HEK293 (cell line): ENCODE data around the gene GRB10.

Experiments used
- CTCF ChIA-PET: fragments of 350-600 bp; formaldehyde crosslinking; extraction: SDS; loops from one replicate; lab custom pipeline; 2021; ENCODE audit warnings: antibody characterized with exemption; lab: Yijun Ruan, JAX
- POLR2A ChIA-PET: fragments of 300-600 bp; formaldehyde crosslinking; extraction: SDS; loops from one replicate; lab custom pipeline; 2020; ENCODE audit warnings: antibody characterized with exemption, inconsistent platforms; lab: Yijun Ruan, JAX
- H3K27ac ChIP-seq: fragments of 200-500 bp; sonication (Bioruptor generic); 2 replicates; pipeline ENCODE4 v1.5.1; 2014; ENCODE audit warnings: low read depth, low read length, control low read depth, inconsistent platforms; ENCODE audit errors: extremely low read depth
- H3K36me3 ChIP-seq, 2 experiments: fragments of 200-500 bp in 1 of 2; sonication (Bioruptor generic) in 1 of 2; 1 replicate in 1 of 2; 2 replicates in 1 of 2; pipeline ENCODE4 v1.5.1; 2014 to 2017; ENCODE audit warnings: inconsistent platforms in 2 of 2, low read length in 2 of 2; ENCODE audit not compliant: control insufficient read depth in 2 of 2, insufficient read depth in 1 of 2
- H3K4me1 ChIP-seq: fragments of 200-500 bp; sonication (Bioruptor generic); 2 replicates; pipeline ENCODE4 v1.5.1; 2014; ENCODE audit warnings: mild to moderate bottlenecking, low read length, inconsistent platforms; ENCODE audit not compliant: control insufficient read depth, insufficient read depth
- H3K4me3 ChIP-seq: 2 replicates; pipeline ENCODE4 v1.5.1; 2011; ENCODE audit warnings: low read depth, mild to moderate bottlenecking, control low read depth, low read length, moderate library complexity
- H3K9me3 ChIP-seq: fragments of 200-500 bp; sonication (Bioruptor generic); 2 replicates; pipeline ENCODE4 v1.5.1; 2014; ENCODE audit warnings: low read depth, low read length, inconsistent platforms; ENCODE audit not compliant: control insufficient read depth, insufficient read depth
- INSM2 ChIP-seq: fragments of 450-650 bp; formaldehyde crosslinking; IDR thresholded peaks from 2 replicates; pipeline ENCODE4 v1.5.1; 2016; ENCODE audit warnings: missing biosample characterization, missing genetic modification characterization
- SCRT2 ChIP-seq: fragments of 450-650 bp; formaldehyde crosslinking; IDR thresholded peaks from 2 replicates; pipeline ENCODE4 v1.5.1; 2016; ENCODE audit warnings: missing biosample characterization, missing genetic modification characterization
- SP3 ChIP-seq: fragments of 450-650 bp; formaldehyde crosslinking; IDR thresholded peaks from 2 replicates; pipeline ENCODE4 v1.5.1; 2016; ENCODE audit warnings: missing biosample characterization, missing genetic modification characterization
- ZFHX2 ChIP-seq: fragments of 450-650 bp; formaldehyde crosslinking; conservative IDR thresholded peaks from 2 replicates; pipeline ENCODE4 v1.5.1; 2016; ENCODE audit warnings: missing biosample characterization, missing genetic modification characterization
- ZFP69B ChIP-seq: fragments of 450-650 bp; formaldehyde crosslinking; IDR thresholded peaks from 2 replicates; pipeline ENCODE4 v1.5.1; 2016; ENCODE audit warnings: missing biosample characterization, missing genetic modification characterization
- ZIC2 ChIP-seq: fragments of 450-650 bp; formaldehyde crosslinking; IDR thresholded peaks from 2 replicates; pipeline ENCODE4 v1.5.1; 2016; ENCODE audit warnings: missing biosample characterization, missing genetic modification characterization
- ZNF148 ChIP-seq: fragments of 450-650 bp; formaldehyde crosslinking; IDR thresholded peaks from 2 replicates; pipeline ENCODE4 v1.5.0; 2017; ENCODE audit warnings: missing biosample characterization, missing genetic modification characterization, borderline replicate concordance
- ZNF19 ChIP-seq: fragments of 450-650 bp; formaldehyde crosslinking; IDR thresholded peaks from 2 replicates; pipeline ENCODE4; 2016; ENCODE audit warnings: missing biosample characterization, missing genetic modification characterization, low read depth
- ZNF335 ChIP-seq: fragments of 450-650 bp; formaldehyde crosslinking; conservative IDR thresholded peaks from 2 replicates; pipeline ENCODE4 v1.5.1; 2016; ENCODE audit warnings: missing biosample characterization, missing genetic modification characterization
- ZNF354C ChIP-seq: fragments of 450-650 bp; formaldehyde crosslinking; IDR thresholded peaks from 2 replicates; pipeline ENCODE4 v1.5.1; 2016; ENCODE audit warnings: missing biosample characterization, missing genetic modification characterization, low read depth, borderline replicate concordance
- ZNF48 ChIP-seq: fragments of 450-650 bp; formaldehyde crosslinking; IDR thresholded peaks from 2 replicates; pipeline ENCODE4 v1.5.1; 2016; ENCODE audit warnings: missing biosample characterization, missing genetic modification characterization
- ZSCAN4 ChIP-seq: fragments of 450-650 bp; formaldehyde crosslinking; IDR thresholded peaks from 2 replicates; pipeline ENCODE4 v1.5.1; 2017; ENCODE audit warnings: missing biosample characterization, missing genetic modification characterization

The GRB10 gene

GRCh38 chr7:50627824-50628361 is 154.8 kb downstream of the GRB10 start:
- H3K36me3 ChIP-seq, result peaks cover 0 to 7% of the 10 kb centered on the region in 2 experiments; a peak in 1 of 3 replicates
- H3K4me1 ChIP-seq, result no peaks in the 10 kb centered on the region
- TF ChIP-seq ZIC2 (tag by site-specific recombination) (peak; percentile 66), INSM2 (tag by site-specific recombination) (no peak), ZFHX2 (tag by site-specific recombination) (peak; percentile 24; the same call in 1 of the 2 replicates)
- no peaks in the 10 kb centered on the region for H3K9me3 ChIP-seq
- CTCF ChIA-PET, result no interaction called here
- H3K4me3 ChIP-seq, result no peak overlapping the region
- POLR2A ChIA-PET, result no interaction called here
- H3K27ac ChIP-seq, result no peak overlapping the region

GRCh38 chr7:50626286-50626685 is 156.4 kb downstream of the GRB10 start:
- TF ChIP-seq ZSCAN4 (tag by site-specific recombination) (no peak), ZNF19 (tag by site-specific recombination) (no peak), ZNF48 (no peak), ZNF148 (tag by site-specific recombination) (no peak), SP3 (tag by site-specific recombination) (no peak), ZNF354C (tag by site-specific recombination) (no peak), ZFP69B (tag by site-specific recombination) (no peak)
- TF ChIP-seq, all 188 proteins: peak for 0
- POLR2A ChIA-PET, result no interaction called here
- CTCF ChIA-PET, result interaction anchor here (0.6 to 1.2 kb wide), 3 partner anchors 9 to 199 kb away, joined by 3 to 5 read pairs (median 3); no protein-coding TSS in a partner anchor

GRCh38 chr7:50625360-50625759 is 157.3 kb downstream of the GRB10 start:
- Histone ChIP-seq H3K4me1 (no peaks in the 10 kb centered on the region), H3K36me3 (peaks cover 0 to 7% of the 10 kb centered on the region in 2 experiments; a peak in 1 of 3 replicates), H3K4me3 (no peak overlapping the region), H3K9me3 (no peaks in the 10 kb centered on the region), H3K27ac (no peak overlapping the region)
- CTCF ChIA-PET, result interaction anchor here (0.6 to 1.8 kb wide), 3 partner anchors 8 to 538 kb away, joined by 3 to 5 read pairs (median 5); no protein-coding TSS in a partner anchor
- POLR2A ChIA-PET, result no interaction called here
- TF ChIP-seq ZNF335 (tag by site-specific recombination), result no peak
- no peak for TF ChIP-seq ZNF354C (tag by site-specific recombination)
- TF ChIP-seq SCRT2 (tag by site-specific recombination), result 0 out of 2 replicates have a peak, but pooled peaks have one; percentile 11

More at GRCh38 chr7:50626286-50626685, 156.4 kb downstream of the GRB10 start:
- H3K4me1 ChIP-seq, result no peaks in the 10 kb centered on the region
- peaks cover 0 to 7% of the 10 kb centered on the region in 2 experiments; a peak in 1 of 3 replicates for H3K36me3 ChIP-seq
- no peak overlapping the region for H3K4me3 ChIP-seq
- no peaks in the 10 kb centered on the region for H3K9me3 ChIP-seq
- no peak overlapping the region for H3K27ac ChIP-seq
